GM12872 (cell line): ENCODE results near the gene FGF5.

Source experiments
- CTCF ChIP-seq: IDR thresholded peaks from 3 replicates; pipeline ENCODE4 v1.5.1; 2011; ENCODE audit warnings: low read depth, mild to moderate bottlenecking, low read length, moderate library complexity; ENCODE audit not compliant: insufficient read depth

Gene FGF5

GRCh38 chr4:80229128-80229527, 37.3 kb upstream of the FGF5 start:
- no peak for TF ChIP-seq CTCF

GRCh38 chr4:80229590-80229989, 36.9 kb upstream of the FGF5 start:
- no peak for TF ChIP-seq CTCF

GRCh38 chr4:80231180-80231579, 35.3 kb upstream of the FGF5 start:
- TF ChIP-seq CTCF, result no peak

GRCh38 chr4:80232707-80233370, 33.6 kb upstream of the FGF5 start:
- no peak for TF ChIP-seq CTCF

- TF ChIP-seq CTCF, result no peak
These were observed 33.1 kb upstream of the FGF5 start for GRCh38 chr4:80233390-80233789.

GRCh38 chr4:80235451-80235850, 31.0 kb upstream of the FGF5 start:
- no peak for TF ChIP-seq CTCF

GRCh38 chr4:80237992-80238391, 28.5 kb upstream of the FGF5 start:
- no peak for TF ChIP-seq CTCF
